ENCODE results near the gene SRPK1.
A peak's percentile ranks its signal among the peaks of the same experiment; 100 is the strongest.
"Not testable (repeated sequence)": the region's sequence is repeated elsewhere in the genome, so short reads cannot be mapped to it uniquely, and the experiment has no call there.

The SRPK1 gene

DNA sequence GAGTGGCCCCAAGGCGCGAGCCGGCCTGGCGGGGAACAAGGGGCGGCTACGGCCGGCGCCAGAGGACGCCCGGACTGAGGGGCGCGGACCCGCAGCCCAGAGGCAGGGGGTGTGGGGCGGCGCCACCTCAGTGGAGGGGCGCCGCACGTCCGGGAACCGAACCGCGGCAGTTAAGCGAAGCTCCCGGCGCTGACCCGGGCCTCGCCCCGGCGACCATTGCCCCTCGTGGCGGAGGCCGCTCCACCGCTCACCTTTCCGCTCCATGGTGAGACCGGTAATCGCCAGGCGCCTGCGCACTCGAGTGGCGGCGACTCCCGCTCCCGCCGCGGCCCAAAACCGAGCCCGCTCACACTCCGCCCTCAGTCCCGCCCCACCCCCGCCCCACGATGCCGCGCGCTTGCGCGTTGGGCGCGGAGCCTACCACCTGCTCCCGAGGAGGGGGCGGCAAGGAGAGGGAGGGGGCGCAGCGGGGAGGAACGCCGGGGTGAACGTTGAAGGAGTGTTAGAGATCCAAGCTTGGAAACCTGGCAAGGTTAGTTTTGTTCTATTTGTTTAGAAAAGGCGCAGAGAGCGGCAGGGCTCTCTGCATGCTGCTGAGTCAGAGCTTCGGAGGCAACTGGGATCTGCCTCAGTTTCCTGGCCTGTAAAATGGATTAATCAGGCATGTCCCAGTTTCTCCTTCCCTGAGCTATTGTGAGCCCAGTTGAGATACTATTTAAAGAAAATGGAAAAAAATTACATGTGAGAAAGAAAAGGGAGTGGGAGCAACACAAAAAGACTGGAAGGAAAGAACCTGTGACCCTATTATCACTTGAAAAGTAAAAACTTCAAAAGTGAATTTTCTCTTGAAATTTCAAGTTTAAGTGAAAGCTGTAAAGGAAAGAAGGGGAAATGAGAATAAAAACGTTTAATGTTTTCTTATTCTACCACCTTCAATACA is at the start of gene SRPK1:
SRPK1 (minus strand) TSS at position 306 of the 940 bp plus-strand sequence; CDS start at position 264, 42 bp downstream.
- peak; percentile 76 for DNase-seq

DNA sequence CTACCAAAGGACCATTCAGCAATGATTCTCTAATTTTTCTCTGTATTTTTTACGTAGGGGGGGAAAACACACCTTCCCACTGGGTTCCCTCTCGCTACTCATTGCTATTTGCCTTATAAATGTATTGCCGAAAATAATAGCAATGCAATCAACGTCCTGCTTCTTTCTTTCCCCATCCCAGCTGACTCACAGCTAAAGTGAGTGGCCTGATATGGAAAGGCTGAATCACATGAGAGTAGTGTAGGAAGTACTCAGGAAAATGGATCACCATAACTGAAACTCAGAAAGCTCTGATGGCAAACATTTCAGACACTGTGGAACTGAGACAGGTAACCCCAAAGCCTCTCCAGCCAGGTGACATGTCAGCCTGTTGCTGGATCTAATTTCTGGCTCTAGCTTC is 49.3 kb upstream of the SRPK1 start:
- peak; percentile 72 for DNase-seq

GRCh38 chr6:35969646-35970045 is 48.7 kb upstream of the SRPK1 start:
- no peak for DNase-seq

DNA sequence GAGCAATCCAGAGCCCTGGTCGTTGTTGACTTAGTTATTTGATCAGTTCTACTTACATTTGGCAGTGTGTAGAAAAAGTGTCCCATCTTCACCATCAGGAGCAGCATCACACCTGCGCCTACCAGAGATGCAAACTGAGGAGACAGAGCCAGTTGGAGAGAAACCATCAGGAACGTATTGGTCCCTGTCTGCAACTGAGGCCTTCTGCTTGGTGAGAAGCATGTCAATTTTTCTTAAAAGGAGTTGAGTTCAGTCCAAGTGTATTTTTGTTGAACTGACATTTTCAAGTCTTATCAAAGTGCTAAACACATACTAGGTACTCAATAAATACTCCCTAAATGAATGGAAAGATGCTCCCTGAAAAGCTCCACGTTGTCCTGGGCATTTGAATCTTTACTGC is 47.9 kb upstream of the SRPK1 start:
- no peak for DNase-seq

DNA sequence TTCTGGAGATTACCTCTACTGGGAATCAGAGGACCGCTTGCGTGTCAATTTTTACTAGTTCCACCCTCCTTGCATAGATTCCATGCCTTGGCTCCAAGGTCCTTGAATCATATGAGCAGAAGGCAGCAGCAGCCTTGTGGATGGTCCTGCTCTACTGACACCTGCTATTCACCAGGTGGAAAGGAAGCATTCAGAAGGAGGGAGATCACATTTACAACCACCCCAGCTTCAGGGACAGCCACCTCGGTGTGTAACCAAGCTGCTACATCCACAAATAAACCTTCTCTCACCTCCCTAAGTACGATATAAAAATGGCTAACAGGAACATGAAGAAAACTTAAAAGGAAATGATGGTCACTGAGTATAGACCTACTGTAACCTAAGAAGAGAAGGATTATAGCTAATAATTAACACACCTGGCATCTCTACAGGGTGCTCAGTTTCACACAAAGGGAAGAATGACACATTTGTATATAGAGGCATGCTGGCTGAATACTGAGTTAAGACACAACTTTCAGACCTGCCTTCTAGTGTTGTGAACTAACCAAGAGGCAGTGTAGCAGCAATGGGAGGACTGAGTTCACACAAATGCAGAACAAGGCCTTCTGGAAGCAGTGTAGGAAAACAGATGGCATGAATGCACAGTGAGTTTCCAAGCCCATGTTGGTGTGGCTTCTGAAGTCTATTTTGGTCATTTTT is 46.3 kb upstream of the SRPK1 start:
- DNase-seq = no peak

GRCh38 chr6:35962779-35963560 is 42.1 kb upstream of the SRPK1 start:
- no peak for DNase-seq

DNA sequence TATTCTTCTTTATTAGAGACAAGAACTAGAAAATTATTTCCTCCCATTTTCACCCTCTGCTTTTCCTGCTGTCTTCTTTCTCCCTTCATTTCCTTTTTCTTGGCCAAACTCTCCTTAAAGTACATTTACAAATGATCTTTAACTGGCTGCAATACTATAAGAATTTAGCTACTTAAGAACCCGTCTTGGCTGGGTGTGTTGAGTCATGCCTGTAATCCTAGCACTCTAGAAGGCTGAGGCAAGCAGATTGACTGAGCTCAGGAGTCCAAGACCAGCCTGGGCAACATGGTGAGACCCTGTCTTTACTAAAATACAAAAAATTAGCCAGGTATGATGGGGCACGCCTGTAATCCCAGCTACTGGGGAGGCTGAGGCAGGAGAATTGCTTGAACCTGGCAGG is 39.3 kb upstream of the SRPK1 start:
- peak; percentile 28 for DNase-seq

DNA sequence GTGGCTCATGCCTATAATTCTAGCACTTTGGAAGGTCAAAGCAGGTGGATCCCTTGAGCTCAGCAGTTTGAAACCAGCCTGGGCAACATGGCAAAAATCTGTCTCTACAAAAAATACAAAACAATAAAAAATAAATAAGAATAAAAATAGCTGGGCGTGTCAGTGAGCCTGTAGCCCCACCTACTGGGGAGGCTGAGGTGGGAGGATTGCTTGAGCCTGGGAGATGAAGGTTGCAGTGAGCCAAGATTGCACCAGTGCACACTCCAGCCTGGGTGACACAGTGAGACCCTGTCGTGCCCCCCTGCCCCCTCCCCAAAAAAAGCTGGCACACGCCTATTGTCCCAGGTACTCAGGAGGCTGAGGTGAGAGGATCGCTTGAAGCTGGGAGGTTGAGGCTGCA is 35.1 kb upstream of the SRPK1 start:
- DNase-seq = no peak

DNA sequence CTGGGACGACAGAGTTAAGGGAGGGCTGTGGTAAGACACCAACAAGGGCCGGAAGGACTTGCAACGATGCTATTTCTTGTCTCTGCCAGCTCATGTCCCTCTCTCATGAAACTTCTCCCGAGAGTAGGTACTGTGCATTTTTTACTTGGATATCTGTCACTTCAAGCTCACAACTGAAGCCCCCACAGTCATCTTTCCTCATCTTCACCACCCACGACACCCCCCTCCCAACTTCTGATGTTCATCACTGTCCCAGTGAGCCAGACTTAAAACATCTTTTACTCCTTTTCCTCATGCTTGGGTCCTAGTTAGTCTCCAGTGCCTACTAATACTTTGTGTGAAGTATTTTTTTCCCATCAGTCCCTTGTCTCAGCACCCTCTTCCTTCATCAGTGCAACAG is 34.6 kb upstream of the SRPK1 start:
- DNase-seq = no peak

GRCh38 chr6:35955071-35955470 is 34.2 kb upstream of the SRPK1 start:
- DNase-seq = peak; percentile 83

- peak; percentile 57 for DNase-seq
Observed at GRCh38 chr6:35954333-35954732, 33.4 kb upstream of the SRPK1 start.

DNA sequence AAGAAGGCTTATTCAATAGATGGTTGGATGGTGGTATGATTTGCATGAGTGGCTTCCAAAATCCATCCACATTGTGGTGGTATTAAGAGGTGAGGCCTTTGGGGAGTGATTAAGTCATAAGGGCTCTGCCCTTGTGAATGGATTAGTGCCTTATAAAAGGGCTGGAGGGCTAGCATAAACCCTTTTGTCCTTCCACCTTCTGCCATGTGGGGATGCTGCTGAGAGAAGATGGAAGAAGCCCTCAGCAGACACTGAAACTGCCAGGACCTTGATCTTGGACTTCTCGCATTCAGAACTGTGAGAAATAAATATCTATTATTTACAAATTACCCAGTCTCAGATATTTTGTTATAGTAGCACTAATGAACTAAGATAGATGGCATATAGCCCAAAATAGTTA is 27.8 kb upstream of the SRPK1 start:
- DNase-seq = peak; percentile 42

GRCh38 chr6:35945650-35946025 is 24.7 kb upstream of the SRPK1 start:
- peak; percentile 54 for DNase-seq

DNA sequence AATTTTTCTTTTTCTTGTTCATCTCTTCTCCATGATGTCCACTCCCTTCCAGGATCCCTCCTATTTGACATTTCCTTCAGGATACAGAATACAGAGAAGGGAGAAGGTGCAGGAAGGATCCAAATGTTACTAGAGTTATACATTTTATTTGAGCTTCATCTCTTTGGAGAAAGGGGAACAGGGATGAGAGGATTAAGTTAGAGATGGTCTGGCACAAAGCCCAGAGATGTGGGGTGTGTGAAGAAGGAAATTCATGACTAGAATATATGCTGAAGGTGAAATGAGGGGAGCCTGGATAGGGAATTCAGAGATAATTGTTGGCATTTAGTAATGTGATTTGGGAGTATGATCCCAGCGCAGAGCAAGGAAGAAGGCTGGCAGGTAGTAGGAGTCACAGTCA is 22.5 kb upstream of the SRPK1 start:
- no peak for DNase-seq

DNA sequence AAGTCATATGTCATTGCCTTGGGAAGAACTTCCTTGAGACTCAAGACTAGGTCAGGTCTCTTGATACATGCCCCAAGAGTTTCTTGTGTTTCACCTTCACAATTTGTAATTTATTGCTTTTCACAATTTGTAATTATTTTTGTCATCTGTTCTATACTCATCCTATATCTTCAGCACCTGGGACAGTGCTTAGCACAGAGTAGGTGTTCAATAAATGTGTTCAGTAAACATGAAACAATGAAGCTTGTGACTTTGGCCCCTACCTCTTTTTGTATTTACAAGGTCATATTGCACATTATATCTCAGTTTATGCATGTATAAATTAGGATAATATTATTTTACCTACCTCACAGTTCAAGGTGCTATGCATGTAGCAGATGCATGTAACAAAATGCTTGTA is 21.5 kb upstream of the SRPK1 start:
- DNase-seq = no peak

DNA sequence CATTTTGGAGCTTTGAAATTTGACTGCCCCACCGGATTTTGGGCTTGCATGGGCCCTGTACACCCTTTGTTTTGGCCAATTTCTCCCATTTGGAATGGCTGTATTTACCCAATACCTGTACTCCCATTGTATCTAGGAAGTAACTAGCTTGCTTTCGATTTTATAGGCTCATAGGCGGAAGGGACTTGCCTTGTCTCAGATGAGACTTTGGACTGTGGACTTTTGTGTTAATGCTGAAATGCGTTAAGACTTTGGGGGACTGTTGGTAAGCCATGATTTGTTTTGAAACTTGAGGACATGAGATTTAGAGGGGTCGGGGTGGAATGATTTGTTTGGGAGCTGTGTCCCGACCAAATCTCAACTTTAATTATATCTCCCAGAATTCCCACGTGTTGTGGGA is 20.3 kb upstream of the SRPK1 start:
- not testable (repeated sequence) for DNase-seq

GRCh38 chr6:35940014-35940413 is 19.1 kb upstream of the SRPK1 start:
- DNase-seq = not testable (repeated sequence)

GRCh38 chr6:35939259-35939658 is 18.4 kb upstream of the SRPK1 start:
- not testable (repeated sequence) for DNase-seq

- DNase-seq = no peak
Observed at GRCh38 chr6:35936681-35937359, 15.9 kb upstream of the SRPK1 start.

GRCh38 chr6:35935469-35935868 is 14.6 kb upstream of the SRPK1 start:
- DNase-seq = no peak

DNA sequence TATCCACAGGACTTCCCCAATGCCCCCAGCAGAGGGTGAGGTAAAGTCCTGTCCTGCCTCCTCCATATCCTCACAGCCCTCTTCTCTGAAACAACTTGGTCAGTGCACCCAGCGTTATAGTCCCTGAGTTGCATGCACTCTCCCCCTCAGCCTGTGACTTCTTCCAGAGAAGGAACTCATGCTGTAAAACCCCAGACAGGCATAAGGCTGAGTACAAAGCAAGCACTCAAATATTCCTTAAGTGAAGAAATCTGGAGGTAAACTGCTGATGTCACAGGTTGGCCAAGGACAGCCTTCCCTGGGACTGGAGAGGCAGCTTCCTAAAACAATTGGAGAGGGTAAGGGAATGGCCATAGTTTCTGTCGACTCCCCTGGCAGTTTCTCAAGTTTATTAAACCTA is 12.9 kb upstream of the SRPK1 start:
- no peak for DNase-seq

DNA sequence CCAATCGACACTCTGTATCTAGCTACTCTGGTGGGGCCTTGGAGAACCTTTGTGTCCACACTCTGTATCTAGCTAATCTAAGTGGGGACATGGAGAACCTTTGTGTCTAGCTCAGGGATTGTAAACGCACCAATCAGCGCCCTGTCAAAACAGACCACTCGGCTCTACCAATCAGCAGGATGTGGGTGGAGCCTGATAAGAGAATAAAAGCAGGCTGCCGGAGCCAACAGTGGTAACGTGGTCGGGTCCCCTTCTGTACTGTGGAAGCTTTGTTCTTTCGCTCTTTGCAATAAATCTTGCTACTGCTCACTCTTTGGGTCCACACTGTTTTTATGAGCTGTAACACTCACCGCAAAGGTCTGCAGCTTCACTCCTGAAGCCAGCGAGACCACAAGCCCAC is 11.0 kb upstream of the SRPK1 start:
- DNase-seq = not testable (repeated sequence)

DNA sequence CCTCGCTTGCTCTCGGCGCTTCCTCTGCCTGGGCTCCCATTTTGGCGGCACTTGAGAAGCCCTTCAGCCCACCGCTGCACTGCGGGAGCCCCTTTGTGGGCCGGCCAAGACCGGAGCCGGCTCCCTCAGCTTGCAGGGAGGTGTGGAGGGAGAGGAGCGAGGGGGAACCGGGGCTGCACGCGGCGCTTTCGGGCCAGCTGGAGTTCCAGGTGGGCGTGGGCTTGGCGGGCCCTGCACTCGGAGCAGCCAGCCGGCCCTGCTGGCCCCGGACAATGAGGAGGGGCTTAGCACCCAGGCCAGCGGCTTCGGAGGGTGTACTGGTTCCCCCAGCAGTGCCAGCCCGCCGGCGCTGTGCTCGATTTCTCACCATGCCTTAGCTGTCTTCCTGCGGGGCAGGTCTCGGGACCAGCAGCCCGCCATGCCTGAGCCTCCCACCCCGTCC is 10.2 kb upstream of the SRPK1 start:
- no peak for DNase-seq

Measured in HCEC 1CT (cell line).